T-helper 2 cell treated with Interferon-gamma antibody and Interleukin-4, amounts not matched to agents 100 ng/mL and 5 ng/mL, for 36 hours (primary cell): ENCODE measurements around the gene ADGRB2. TPM values are rescaled to one million over a fixed set of nuclear protein-coding genes. Genes with fewer than 3 reads are reported as not detected.

Experiments
- intact Hi-C: fragments of 100-400 bp; cut with micrococcal nuclease; formaldehyde crosslinking; loops from one replicate; pipeline ENCODE4 v1.15.1; 2023
- total RNA-seq: library from RNA; stranded (reverse); gene quantifications from 2 replicates; pipeline ENCODE4 v1.2.3, GENCODE V29; 2022

The ADGRB2 gene
- total RNA-seq, 1 donor from 2014 or later = 0.30 TPM

- intact Hi-C loops = no loop called here
Measured at GRCh38 chr1:31768407-31768907, 4.3 kb upstream of the ADGRB2 start.

DNA sequence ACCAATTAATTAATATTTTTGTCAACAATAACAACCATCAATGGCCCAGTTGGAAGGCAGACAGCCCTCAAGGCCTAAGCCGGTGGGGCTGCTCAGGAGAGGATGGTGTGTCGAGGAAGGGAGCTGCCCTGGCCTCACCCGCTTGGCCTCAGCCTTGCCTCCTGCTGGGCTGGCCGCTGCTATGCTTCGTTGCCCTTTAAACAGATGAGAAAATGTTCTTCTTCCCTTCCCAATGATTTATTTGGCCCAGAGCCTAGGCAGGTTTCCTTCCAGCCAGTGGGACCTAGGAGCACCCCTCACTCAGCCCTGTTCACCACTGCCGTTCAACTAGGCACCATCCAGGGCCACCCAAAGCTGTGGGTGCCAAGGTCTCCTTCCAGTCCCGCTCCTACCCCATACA, 3.1 kb upstream of the ADGRB2 start:
- intact Hi-C loops = no loop called here

GRCh38 chr1:31765516-31765915, 1.4 kb upstream of the ADGRB2 start:
- intact Hi-C loops = no loop called here

DNA sequence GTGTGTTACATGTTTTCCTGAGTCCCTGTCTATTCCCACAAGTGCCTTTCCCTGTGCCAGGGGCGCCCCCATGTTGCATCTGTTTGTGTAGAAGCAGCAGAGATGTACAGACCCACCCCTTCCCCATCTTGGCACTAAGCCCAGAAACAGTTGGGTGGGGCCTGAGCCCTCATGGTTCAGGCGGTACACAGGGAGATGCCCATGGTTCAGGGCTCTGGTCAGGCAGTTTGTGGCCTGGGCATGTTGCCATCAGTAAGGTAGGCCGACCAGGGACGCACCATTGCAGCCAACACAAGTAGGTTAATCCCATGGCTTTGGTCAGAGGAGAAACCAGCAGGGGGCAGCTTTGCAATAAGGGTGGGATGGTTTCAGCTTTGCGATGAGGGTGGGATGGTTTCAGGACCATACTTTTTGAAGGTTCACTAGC, 914 bp upstream of the ADGRB2 start:
- intact Hi-C loops = no loop called here

DNA sequence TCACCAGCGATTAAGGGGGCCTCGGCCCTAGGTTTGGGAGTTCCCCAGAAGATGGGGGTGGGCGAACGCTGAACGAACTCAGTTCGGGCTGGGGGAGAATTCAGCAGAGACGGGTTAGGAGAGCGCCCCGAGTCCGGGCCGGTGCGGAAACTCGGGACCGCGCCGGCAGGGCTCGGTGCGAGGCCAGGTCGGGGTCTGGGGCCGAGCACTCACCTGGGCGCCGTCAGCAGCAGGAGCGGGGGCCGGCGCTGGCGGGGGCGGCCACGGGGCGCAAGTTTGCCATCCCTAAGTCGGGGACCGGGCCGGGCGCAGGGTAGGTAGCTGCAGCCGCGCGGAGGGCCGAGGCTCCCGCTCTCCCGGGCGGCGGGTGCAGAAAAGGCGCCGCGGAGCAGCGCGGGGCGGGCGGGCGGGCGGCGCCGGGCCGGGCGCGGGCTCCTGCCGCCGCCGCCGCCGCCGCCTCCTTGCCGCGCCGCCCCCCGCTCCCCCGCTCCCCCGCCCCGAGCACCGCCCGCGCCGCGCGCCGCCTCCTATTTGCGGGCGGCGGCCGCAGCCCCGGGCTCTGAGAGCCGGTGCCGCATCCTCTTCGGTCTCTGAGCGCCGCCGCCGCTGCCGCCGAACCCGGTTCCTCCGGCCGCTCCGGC, 349 bp downstream of the ADGRB2 start:
- intact Hi-C loops = loop anchor here (1.0 to 5.0 kb wide), 2 partner anchors 25 to 199 kb away; no protein-coding TSS in a partner anchor

DNA sequence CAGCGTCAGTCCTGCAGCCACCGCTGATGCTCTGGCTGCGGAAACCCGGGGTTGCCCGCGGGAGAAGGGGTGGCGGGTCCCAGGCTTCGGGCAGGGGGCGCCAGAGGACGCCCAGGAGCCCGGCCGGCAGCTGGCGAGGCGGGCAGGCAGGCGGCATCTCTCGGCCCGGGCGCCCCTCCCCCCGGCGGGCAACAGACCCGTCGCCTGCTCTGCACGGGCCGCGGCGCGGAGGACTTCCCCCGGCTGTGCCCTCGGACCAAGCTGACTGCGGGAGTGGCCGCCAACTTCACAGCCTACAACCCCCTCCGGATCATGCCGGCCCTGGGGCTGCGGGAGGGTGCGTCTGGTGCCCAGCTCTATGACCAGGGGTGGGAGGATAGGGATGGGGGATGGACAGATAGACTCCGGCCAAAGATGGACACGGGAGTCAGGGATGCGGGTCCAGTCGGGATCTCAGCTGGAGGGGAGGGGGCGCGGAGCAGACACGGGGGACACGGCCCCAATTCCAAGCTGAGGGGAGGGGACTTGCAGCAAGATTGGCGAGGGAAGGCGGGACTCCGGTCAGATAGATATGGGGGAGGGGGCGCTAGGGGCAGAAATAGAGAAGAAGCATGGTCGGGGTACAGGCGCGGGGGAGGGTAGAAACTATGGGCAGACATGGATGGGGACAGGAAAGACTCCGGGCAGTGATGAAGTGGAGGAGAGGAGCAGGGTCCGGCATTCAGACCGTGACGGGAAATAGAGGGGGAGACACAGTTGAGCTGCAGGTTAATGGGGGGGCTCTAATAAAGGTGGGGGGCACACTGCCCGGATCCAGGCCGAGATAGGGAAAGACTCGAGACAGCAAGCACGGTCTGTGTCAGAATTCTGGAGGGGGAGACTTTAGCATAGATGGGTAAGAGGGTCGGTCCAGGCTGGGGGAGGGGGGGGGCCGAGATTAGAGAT, 1.1 kb downstream of the ADGRB2 start:
- intact Hi-C loops = loop anchor here (1.0 to 5.0 kb wide), 2 partner anchors 25 to 199 kb away; no protein-coding TSS in a partner anchor

GRCh38 chr1:31762323-31762722, 1.8 kb downstream of the ADGRB2 start:
- intact Hi-C loops = loop anchor here (5.0 kb wide), 1 partner anchor 200 kb away; no protein-coding TSS in a partner anchor

- intact Hi-C loops = loop anchor here (5.0 kb wide), 1 partner anchor 200 kb away; no protein-coding TSS in a partner anchor
Measured at GRCh38 chr1:31761883-31762282, 2.3 kb downstream of the ADGRB2 start.

- intact Hi-C loops = loop anchor here (5.0 kb wide), 1 partner anchor 202 kb away; no protein-coding TSS in a partner anchor
Measured at GRCh38 chr1:31760471-31761470, 3.4 kb downstream of the ADGRB2 start.

DNA sequence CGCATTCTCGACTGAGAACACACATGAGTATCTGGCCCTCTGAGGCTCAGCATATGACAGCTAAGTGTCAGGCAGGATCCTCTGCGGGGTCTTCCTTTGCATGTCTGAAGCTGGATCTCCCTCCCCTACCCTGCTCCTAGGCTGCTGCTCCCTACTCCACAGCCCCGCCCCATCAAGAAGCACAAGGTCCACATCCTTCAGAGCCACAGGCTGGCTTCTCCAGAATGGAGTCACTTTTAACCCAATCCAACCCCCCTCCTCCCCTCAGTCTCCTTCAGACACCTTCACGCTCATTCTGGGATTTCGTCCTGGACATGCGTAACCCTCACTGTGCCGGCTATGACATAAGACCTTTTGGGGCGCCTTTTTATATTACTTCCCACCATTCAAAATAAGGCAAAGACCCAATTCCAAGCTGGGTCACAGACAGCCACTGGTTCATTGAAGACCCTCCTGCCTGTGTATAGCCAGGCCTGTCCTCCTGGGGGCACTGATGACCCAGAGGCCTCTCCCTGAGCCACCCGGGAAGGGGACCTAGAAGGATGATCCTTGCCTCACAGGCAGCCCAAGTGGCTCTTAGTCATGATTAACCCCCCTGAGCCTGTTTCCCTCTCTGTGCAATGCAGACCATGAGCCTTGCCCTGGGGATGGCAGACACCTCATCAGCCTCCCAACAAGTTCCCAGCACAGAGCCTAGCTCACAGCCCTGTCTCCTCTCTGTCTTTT, 4.7 kb downstream of the ADGRB2 start:
- intact Hi-C loops = loop anchor here (5.0 kb wide), 1 partner anchor 203 kb away; no protein-coding TSS in a partner anchor

DNA sequence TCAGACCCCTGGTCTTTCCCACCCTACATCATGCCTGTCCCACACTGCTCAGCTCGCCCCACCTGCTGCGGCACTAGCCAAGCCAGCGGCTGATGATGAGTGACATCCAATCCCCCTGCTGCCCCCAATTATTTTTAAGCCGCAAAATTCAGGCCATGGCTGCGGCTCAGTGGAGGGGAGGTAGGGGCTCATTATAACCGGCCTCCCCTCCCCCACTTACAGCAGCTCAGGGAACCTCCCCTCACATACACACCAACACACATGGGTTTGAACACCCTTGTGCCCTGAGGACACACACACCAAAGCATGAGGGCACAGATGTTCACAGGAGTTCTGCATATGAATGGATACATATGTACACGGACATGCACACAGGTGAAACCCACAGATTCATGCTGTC, 5.3 kb downstream of the ADGRB2 start:
- intact Hi-C loops = no loop called here

DNA sequence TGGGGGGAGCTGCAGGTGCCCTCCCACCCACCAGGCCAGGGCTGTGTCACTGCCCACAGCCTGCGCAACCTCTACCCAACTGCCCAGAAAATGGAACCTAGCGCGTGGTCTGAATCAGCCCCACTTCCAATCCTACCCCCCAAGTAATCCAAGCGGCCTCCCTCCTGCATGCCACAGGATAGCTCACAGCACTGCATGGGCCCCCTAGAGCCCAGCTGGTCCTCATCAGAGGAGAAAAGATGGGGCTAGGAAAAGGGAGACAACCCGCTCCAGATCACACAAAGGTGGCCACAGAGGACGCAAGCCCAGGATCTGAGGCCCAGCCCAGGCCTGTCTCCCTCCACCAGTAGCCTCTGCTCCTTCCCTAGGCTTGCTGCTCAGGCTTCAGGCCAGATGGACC, 6.2 kb downstream of the ADGRB2 start:
- intact Hi-C loops = no loop called here

- intact Hi-C loops = no loop called here
Measured at GRCh38 chr1:31757204-31757679, 6.9 kb downstream of the ADGRB2 start.

DNA sequence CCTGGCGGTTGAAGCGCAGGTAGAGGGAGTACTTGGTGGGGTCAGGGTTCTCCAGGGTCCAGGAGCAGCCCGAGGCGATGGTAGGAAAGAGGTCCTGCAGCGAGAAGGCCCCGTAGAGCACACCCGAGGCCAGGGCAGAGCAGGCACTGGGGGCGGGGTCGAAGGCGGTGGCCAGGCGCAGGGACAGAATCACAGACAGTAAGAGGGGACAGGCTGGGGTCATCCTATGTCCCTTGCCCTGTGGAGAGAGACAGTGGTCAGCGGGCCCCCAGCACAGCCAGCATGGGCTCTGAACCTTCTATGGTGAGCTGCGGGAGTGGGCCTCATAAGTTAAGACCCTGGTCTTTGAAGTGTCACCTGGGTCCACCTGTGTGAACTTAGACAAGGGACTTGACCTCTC, 7.6 kb downstream of the ADGRB2 start:
- intact Hi-C loops = no loop called here

DNA sequence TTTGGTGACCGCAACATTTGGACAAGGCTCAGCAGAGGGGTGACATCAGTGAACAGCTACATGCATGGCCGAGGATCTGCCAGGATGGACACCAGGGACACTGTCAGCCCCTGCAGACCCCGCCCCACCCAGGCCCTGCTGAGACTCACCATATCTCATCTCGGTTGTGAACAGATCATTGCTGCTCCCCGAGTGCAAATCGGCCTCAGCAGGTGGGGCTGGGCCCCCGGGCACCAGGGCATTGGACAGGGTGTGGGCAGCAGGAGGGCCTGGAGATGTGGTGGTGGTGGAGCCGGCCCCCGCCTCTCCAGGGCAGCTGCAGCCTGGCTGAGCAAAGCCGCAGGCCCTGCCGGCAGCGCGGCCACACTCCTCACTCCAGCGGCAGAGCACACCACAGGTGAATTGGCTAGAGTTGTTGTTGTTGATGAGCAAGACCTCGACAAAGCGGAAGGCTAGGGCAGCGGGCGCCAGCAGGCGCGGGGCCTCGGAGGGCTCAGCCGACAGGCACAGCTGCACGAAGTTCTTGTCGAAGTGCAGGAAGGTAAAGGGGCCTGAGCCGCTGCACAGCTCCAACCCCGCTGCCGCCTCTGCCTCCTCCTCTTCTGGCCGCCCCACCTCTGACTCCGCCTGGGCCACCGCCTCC, 8.2 kb downstream of the ADGRB2 start:
- intact Hi-C loops = no loop called here

DNA sequence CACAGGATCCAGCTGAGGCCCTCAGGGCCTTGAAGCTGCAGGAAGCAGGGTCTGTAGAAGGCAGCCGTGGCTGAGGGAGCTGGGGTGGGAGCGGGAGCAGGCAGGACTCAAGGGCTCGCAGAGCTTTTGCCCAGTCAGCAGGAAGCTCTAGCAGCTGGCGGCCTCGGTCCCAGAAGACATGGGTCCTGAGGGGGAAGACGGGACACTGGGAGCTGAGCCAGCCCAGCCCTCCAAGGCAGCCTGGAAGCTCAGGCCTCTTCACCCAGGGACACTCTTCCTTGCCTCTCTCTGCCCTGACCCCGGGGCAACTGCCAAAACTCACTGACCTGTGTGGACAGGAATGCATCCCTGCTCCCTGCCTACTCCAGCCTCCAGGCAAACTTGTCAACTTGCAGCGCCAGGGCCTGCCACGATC, 8.9 kb downstream of the ADGRB2 start:
- intact Hi-C loops = no loop called here

DNA sequence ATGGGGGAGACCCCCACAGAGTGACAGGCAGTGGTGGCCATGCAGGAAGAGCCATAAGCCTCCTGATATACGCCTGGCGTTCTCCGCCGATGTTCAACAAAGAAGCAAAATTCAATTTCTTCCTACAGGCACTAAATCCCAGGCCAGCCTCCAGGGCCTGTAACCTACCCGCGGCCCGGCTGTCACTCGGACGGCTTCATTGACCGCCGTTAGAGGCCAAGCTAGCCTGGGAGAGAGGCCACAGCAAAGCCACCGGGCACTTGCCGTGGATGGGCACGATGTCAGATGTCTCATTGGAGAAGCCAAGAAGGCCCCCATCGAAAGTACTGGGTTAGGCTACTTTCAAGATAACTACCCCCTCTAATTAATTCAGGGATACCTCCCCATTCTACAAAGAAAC, 9.7 kb downstream of the ADGRB2 start:
- intact Hi-C loops = no loop called here

GRCh38 chr1:31753707-31754349, 10.3 kb downstream of the ADGRB2 start:
- intact Hi-C loops = no loop called here

DNA sequence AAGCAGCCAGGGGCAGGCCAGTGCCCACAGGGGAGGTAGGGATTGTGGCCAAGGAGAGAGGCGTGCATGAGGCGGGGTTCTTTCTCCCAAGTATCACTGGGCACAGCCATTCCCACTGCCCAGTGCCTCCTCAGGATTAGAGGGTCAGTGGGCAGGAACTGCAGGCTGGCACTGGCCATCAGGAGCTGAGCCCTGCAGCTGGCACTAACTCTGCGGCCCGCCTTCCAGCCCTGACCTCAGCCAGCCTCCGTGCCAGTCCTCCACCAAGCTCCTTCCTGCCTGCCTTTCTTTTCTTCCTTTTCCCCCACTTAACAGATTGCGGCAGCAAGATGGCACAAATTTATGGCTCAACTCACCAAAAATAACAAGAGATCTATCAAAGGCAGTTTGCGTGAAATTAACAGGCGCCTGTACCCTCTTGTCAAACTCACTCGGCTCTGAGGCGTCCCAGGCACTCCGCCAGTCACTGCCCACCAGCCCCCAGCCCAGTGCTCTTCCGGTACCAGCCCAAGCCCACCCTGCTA, 11.1 kb downstream of the ADGRB2 start:
- intact Hi-C loops = no loop called here
